Measurements from ENCODE around the gene CIAO1. TPM values are rescaled to one million over a fixed set of nuclear protein-coding genes. Genes with fewer than 3 reads are reported as not detected.

The CIAO1 gene
- total and polyA plus RNA-seq, 2 of the 8 experiments (the other 6 are each of a cell fraction or from before 2014, with no cell fraction given) = 63.7 to 99.2 TPM

- TF ChIP-seq TAF7 (optimal IDR thresholded peaks at IDR 0.05; ENCODE audit: borderline replicate concordance, low read depth, low read length) (no peak), SIN3A (conservative IDR thresholded peaks at IDR 0.05 in 1 of 2, IDR thresholded peaks at IDR 0.05 in 1 of 2; ENCODE audit: low read depth in 1 of 2, low read length in 2 of 2) (no peak), RAD21 (IDR thresholded peaks at IDR 0.05 in 1 of 2, conservative IDR thresholded peaks at IDR 0.05 in 1 of 2; ENCODE audit: low read depth in 2 of 2, low read length in 2 of 2) (peak; percentile 65 to 72), CTCF (IDR thresholded peaks at IDR 0.05; ENCODE audit: control extremely low read depth in 1 of 3, insufficient read depth in 1 of 3, low read depth in 1 of 3, low read length in 3 of 3) (peak; percentile 52 to 70 (median 70))
Measured at GRCh38 chr2:96267159-96267971, 1.3 kb downstream of the CIAO1 start (continued).

Measured in H1 (cell line).